ENCODE results near the gene IDUA.

DNA sequence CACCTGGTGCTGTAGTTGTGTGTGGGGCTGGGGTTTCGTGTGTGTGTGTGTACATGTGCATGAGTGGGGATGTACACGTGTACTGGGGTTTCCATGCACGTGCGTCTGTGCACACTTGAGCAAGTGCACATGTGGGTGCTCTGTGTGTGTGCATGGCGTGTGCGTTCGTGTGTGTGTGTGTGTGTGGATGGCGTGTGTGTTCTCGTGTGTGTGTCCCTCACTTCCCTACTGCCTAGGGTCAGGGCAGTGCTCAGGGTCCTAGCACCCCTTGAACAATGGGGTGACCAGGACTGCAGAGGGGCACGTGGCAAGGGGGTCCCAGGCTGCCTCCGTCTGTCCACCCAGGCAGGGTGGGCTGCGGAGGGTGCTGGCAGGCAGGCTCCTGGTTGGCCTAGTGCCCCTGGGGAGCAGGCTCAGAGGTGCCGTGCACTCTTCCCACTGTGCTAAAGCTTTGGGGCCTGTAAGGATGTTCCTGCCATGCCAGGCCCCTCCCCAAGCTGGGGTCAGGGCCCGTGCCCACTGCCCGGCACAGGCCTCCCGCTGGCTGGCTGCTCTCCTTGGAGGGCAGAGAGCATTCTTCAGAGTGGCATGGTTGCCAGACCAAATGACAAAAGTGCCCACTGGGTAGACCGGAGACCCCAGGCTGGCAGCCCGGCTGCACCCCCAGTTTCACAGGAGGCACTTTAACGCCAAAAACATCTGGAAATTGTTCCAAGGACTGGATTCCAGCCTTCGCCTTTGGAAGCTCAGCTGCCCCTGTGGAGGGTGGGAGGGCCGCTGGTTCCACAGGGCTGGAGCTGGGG lies 53.7 kb downstream of the IDUA start:
- TF ChIP-seq RFX5 (IDR thresholded peaks at IDR 0.05; ENCODE audit: low read depth, low read length) (no peak), SRF (IDR thresholded peaks at IDR 0.05; ENCODE audit: low read depth in 2 of 2, low read length in 2 of 2) (no peak), CREM (IDR thresholded peaks at IDR 0.05; ENCODE audit: low read depth) (no peak)
- TF ChIP-seq, protein P1, sequence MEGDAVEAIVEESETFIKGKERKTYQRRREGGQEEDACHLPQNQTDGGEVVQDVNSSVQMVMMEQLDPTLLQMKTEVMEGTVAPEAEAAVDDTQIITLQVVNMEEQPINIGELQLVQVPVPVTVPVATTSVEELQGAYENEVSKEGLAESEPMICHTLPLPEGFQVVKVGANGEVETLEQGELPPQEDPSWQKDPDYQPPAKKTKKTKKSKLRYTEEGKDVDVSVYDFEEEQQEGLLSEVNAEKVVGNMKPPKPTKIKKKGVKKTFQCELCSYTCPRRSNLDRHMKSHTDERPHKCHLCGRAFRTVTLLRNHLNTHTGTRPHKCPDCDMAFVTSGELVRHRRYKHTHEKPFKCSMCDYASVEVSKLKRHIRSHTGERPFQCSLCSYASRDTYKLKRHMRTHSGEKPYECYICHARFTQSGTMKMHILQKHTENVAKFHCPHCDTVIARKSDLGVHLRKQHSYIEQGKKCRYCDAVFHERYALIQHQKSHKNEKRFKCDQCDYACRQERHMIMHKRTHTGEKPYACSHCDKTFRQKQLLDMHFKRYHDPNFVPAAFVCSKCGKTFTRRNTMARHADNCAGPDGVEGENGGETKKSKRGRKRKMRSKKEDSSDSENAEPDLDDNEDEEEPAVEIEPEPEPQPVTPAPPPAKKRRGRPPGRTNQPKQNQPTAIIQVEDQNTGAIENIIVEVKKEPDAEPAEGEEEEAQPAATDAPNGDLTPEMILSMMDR (IDR thresholded peaks at IDR 0.05 in 2 of 3, conservative IDR thresholded peaks at IDR 0.05 in 1 of 3; ENCODE audit: control insufficient read depth in 2 of 3, extremely low read depth in 1 of 3, insufficient read depth in 1 of 3, low read depth in 3 of 3, low read length in 3 of 3) = no peak
- TF ChIP-seq, protein P2, sequence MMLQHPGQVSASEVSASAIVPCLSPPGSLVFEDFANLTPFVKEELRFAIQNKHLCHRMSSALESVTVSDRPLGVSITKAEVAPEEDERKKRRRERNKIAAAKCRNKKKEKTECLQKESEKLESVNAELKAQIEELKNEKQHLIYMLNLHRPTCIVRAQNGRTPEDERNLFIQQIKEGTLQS (IDR thresholded peaks at IDR 0.05; ENCODE audit: borderline replicate concordance, extremely low read depth, low read depth, low read length) = no peak
- TF ChIP-seq, protein P3, sequence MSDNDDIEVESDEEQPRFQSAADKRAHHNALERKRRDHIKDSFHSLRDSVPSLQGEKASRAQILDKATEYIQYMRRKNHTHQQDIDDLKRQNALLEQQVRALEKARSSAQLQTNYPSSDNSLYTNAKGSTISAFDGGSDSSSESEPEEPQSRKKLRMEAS (IDR thresholded peaks at IDR 0.05; ENCODE audit: low read depth, low read length) = no peak
- TF ChIP-seq, protein P4, sequence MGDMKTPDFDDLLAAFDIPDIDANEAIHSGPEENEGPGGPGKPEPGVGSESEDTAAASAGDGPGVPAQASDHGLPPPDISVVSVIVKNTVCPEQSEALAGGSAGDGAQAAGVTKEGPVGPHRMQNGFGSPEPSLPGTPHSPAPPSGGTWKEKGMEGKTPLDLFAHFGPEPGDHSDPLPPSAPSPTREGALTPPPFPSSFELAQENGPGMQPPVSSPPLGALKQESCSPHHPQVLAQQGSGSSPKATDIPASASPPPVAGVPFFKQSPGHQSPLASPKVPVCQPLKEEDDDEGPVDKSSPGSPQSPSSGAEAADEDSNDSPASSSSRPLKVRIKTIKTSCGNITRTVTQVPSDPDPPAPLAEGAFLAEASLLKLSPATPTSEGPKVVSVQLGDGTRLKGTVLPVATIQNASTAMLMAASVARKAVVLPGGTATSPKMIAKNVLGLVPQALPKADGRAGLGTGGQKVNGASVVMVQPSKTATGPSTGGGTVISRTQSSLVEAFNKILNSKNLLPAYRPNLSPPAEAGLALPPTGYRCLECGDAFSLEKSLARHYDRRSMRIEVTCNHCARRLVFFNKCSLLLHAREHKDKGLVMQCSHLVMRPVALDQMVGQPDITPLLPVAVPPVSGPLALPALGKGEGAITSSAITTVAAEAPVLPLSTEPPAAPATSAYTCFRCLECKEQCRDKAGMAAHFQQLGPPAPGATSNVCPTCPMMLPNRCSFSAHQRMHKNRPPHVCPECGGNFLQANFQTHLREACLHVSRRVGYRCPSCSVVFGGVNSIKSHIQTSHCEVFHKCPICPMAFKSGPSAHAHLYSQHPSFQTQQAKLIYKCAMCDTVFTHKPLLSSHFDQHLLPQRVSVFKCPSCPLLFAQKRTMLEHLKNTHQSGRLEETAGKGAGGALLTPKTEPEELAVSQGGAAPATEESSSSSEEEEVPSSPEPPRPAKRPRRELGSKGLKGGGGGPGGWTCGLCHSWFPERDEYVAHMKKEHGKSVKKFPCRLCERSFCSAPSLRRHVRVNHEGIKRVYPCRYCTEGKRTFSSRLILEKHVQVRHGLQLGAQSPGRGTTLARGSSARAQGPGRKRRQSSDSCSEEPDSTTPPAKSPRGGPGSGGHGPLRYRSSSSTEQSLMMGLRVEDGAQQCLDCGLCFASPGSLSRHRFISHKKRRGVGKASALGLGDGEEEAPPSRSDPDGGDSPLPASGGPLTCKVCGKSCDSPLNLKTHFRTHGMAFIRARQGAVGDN (IDR thresholded peaks at IDR 0.05) = no peak
- TF ChIP-seq, protein P5, sequence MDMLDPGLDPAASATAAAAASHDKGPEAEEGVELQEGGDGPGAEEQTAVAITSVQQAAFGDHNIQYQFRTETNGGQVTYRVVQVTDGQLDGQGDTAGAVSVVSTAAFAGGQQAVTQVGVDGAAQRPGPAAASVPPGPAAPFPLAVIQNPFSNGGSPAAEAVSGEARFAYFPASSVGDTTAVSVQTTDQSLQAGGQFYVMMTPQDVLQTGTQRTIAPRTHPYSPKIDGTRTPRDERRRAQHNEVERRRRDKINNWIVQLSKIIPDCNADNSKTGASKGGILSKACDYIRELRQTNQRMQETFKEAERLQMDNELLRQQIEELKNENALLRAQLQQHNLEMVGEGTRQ (IDR thresholded peaks at IDR 0.05; ENCODE audit: borderline replicate concordance, low read depth, low read length) = no peak

All from GM12878 (cell line).